IMR-90 (cell line): Measurements from ENCODE around the gene GPER1. TPM values are rescaled to one million over a fixed set of nuclear protein-coding genes. Genes with fewer than 3 reads are reported as not detected.

Experiments used
- ATAC-seq: fragments of 200-7000 bp; cut with Tn5 transposase; 2 replicates; pipeline ENCODE4 v1.9.1; 2020; ENCODE audit warnings: low read depth, mild to moderate bottlenecking, moderate library complexity
- BruUV-seq: library from RNA; stranded (reverse); fragments of 400-500 nt; replicated peaks from 2 replicates; lab custom pipeline; 2021; lab: Mats Ljungman, UMichigan
- CTCF ChIA-PET: fragments of 300-600 bp; formaldehyde crosslinking; extraction: SDS; loops from one replicate; lab custom pipeline; 2021; ENCODE audit warnings: antibody characterized with exemption; lab: Yijun Ruan, JAX
- POLR2A ChIA-PET: fragments of 300-600 bp; sonication (Branson Sonifier 250); formaldehyde crosslinking; loops from one replicate; lab custom pipeline; 2022; ENCODE audit warnings: antibody characterized with exemption; ENCODE audit not compliant: unreplicated experiment; lab: Charles Lee
- DNase-seq: peaks from one replicate; pipeline ENCODE4 v3.0.0; 2013
- H2AFZ ChIP-seq: replicated peaks from 2 replicates; pipeline ENCODE3; 2013; ENCODE audit warnings: low read length, mild to moderate bottlenecking; ENCODE audit not compliant: poor library complexity
- H2AK5ac ChIP-seq: 2 replicates; pipeline ENCODE4 v1.6.1; 2013; ENCODE audit warnings: low read depth, low read length, inconsistent platforms
- H2AK9ac ChIP-seq: replicated peaks from 2 replicates; pipeline ENCODE3; 2013; ENCODE audit warnings: mild to moderate bottlenecking, low read depth, low read length, moderate library complexity; ENCODE audit not compliant: poor library complexity
- H2BK120ac ChIP-seq: 2 replicates; pipeline ENCODE4 v1.6.1; 2013; ENCODE audit warnings: low read depth, low read length, inconsistent platforms
- H2BK15ac ChIP-seq: 3 replicates; pipeline ENCODE4 v1.6.1; 2013; ENCODE audit warnings: low read depth, low read length, inconsistent platforms
- H2BK20ac ChIP-seq: 2 replicates; pipeline ENCODE4 v1.6.1; 2013; ENCODE audit warnings: low read depth, mild to moderate bottlenecking, inconsistent platforms, low read length, moderate library complexity
- H2BK5ac ChIP-seq: 2 replicates; pipeline ENCODE4 v1.6.1; 2013; ENCODE audit warnings: mild to moderate bottlenecking, low read depth, low read length, inconsistent platforms; ENCODE audit not compliant: poor library complexity, severe bottlenecking
- H3K14ac ChIP-seq: replicated peaks from 2 replicates; pipeline ENCODE4 v1.6.1; 2013; ENCODE audit warnings: low read depth, low read length, inconsistent platforms
- H3K18ac ChIP-seq: 2 replicates; pipeline ENCODE4 v1.6.1; 2013; ENCODE audit warnings: low read depth, low read length, control low read depth
- H3K23ac ChIP-seq: 2 replicates; pipeline ENCODE4 v1.6.1; 2013; ENCODE audit warnings: low read depth, low read length, inconsistent platforms
- H3K27ac ChIP-seq: 2 replicates; pipeline ENCODE4 v1.5.1; 2013; ENCODE audit warnings: mild to moderate bottlenecking, control low read depth, low read length; ENCODE audit not compliant: insufficient read depth
- H3K27me3 ChIP-seq: 2 replicates; pipeline ENCODE4 v1.6.1; 2013; ENCODE audit warnings: low read length; ENCODE audit not compliant: control insufficient read depth, insufficient read depth
- H3K36me3 ChIP-seq: 2 replicates; pipeline ENCODE4 v1.6.1; 2013; ENCODE audit warnings: low read length, mixed read lengths; ENCODE audit not compliant: control insufficient read depth, insufficient read depth
- H3K4ac ChIP-seq: 2 replicates; pipeline ENCODE4 v1.6.1; 2013; ENCODE audit warnings: low read depth, low read length, inconsistent platforms
- H3K4me1 ChIP-seq: 2 replicates; pipeline ENCODE4 v1.6.1; 2013; ENCODE audit warnings: low read length, mixed read lengths; ENCODE audit not compliant: control insufficient read depth, insufficient read depth
- H3K4me2 ChIP-seq: 2 replicates; pipeline ENCODE4 v1.6.1; 2013; ENCODE audit warnings: low read depth, mild to moderate bottlenecking, control low read depth, low read length, moderate library complexity
- H3K4me3 ChIP-seq: 2 replicates; pipeline ENCODE4 v1.5.1; 2013; ENCODE audit warnings: low read depth, mild to moderate bottlenecking, control low read depth, low read length, moderate library complexity; ENCODE audit not compliant: insufficient read depth
- H3K56ac ChIP-seq: 2 replicates; pipeline ENCODE4 v1.6.1; 2013; ENCODE audit warnings: low read length, inconsistent platforms; ENCODE audit not compliant: insufficient read depth; ENCODE audit errors: extremely low read depth
- H3K79me1 ChIP-seq, 2 experiments: 2 replicates each; pipeline ENCODE4 v1.6.1; 2013; ENCODE audit warnings: low read length in 2 of 2, inconsistent platforms in 1 of 2, low read depth in 1 of 2
- H3K9ac ChIP-seq: 2 replicates; pipeline ENCODE4 v1.6.1; 2013; ENCODE audit warnings: low read depth, low read length, control low read depth
- H3K9me1 ChIP-seq: 2 replicates; pipeline ENCODE4 v1.6.1; 2013; ENCODE audit warnings: low read length, inconsistent platforms; ENCODE audit not compliant: insufficient read depth
- H3K9me3 ChIP-seq: 2 replicates; pipeline ENCODE4 v1.6.1; 2013; ENCODE audit warnings: low read length; ENCODE audit not compliant: control insufficient read depth, insufficient read depth
- H4K20me1 ChIP-seq: 2 replicates; pipeline ENCODE4 v1.6.1; 2013; ENCODE audit warnings: low read length, inconsistent platforms; ENCODE audit not compliant: insufficient read depth
- H4K5ac ChIP-seq: 2 replicates; pipeline ENCODE4 v1.6.1; 2013; ENCODE audit warnings: mild to moderate bottlenecking, low read depth, low read length, control low read depth
- H4K8ac ChIP-seq, 2 experiments: 2 replicates each; pipeline ENCODE4 v1.6.1; 2013; ENCODE audit warnings: low read depth in 2 of 2, low read length in 2 of 2, control low read depth in 1 of 2, inconsistent platforms in 1 of 2
- H4K91ac ChIP-seq: 2 replicates; pipeline ENCODE4 v1.6.1; 2013; ENCODE audit warnings: low read depth, low read length, inconsistent platforms; ENCODE audit not compliant: insufficient read depth
- BHLHE40 ChIP-seq: fragments of 150-350 bp; IDR thresholded peaks from 2 replicates; pipeline ENCODE4 v1.6.1; 2016; ENCODE audit warnings: mild to moderate bottlenecking, low read depth, low read length
- CEBPB ChIP-seq: IDR thresholded peaks from 2 replicates; pipeline ENCODE4 v1.6.1; 2012; ENCODE audit warnings: low read depth, low read length, improper control_type of control experiment
- CTCF ChIP-seq: conservative IDR thresholded peaks from 2 replicates; pipeline ENCODE4 v1.5.1; 2012; ENCODE audit warnings: mild to moderate bottlenecking, low read depth, low read length, improper control_type of control experiment
- ELK1 ChIP-seq: fragments of 150-350 bp; IDR thresholded peaks from 2 replicates; pipeline ENCODE4 v1.6.1; 2016; ENCODE audit warnings: low read depth, mild to moderate bottlenecking, low read length, moderate library complexity, borderline replicate concordance
- FOS ChIP-seq: fragments of 150-350 bp; IDR thresholded peaks from 2 replicates; pipeline ENCODE4 v1.6.1; 2016; ENCODE audit warnings: low read depth, low read length
- MAFK ChIP-seq: IDR thresholded peaks from 2 replicates; pipeline ENCODE4 v1.6.1; 2012; ENCODE audit warnings: low read depth, low read length, improper control_type of control experiment
- MAZ ChIP-seq: IDR thresholded peaks from 2 replicates; pipeline ENCODE4 v1.6.1; 2012; ENCODE audit warnings: low read depth, mild to moderate bottlenecking, low read length, improper control_type of control experiment, moderate library complexity, borderline replicate concordance
- MXI1 ChIP-seq: IDR thresholded peaks from 2 replicates; pipeline ENCODE4 v1.6.1; 2012; ENCODE audit warnings: low read depth, mild to moderate bottlenecking, low read length, moderate library complexity, borderline replicate concordance
- NFE2L2 ChIP-seq: fragments of 150-350 bp; IDR thresholded peaks from 2 replicates; pipeline ENCODE4 v1.6.1; 2016; ENCODE audit warnings: low read depth, mild to moderate bottlenecking, low read length
- POLR2A ChIP-seq: IDR thresholded peaks from 2 replicates; pipeline ENCODE4 v1.6.1; 2012; ENCODE audit warnings: mild to moderate bottlenecking, low read depth, low read length
- RAD21 ChIP-seq: IDR thresholded peaks from 2 replicates; pipeline ENCODE4 v1.6.1; 2012; ENCODE audit warnings: low read length, improper control_type of control experiment
- RCOR1 ChIP-seq: IDR thresholded peaks from 2 replicates; pipeline ENCODE4 v1.6.1; 2012; ENCODE audit warnings: mild to moderate bottlenecking, low read length, improper control_type of control experiment; ENCODE audit not compliant: insufficient replicate concordance
- SMC3 ChIP-seq: fragments of 150-350 bp; IDR thresholded peaks from 2 replicates; pipeline ENCODE4 v1.6.1; 2016; ENCODE audit warnings: low read depth, mild to moderate bottlenecking, antibody characterized with exemption, low read length, moderate library complexity
- USF2 ChIP-seq: fragments of 150-350 bp; IDR thresholded peaks from 2 replicates; pipeline ENCODE4 v1.6.1; 2017; ENCODE audit warnings: mild to moderate bottlenecking, antibody characterized with exemption, low read length, low read depth
- WGBS, 2 experiments: methylation state at CpG; one replicate each; pipeline versions ENCODE4 v1.1.5 to v1.1.7; 2013; ENCODE audit warnings: missing lambda C conversion rate in 2 of 2; ENCODE audit not compliant: insufficient read length in 1 of 2; ENCODE audit errors: extremely low coverage in 2 of 2; 5-methylcytosine and 5-hydroxymethylcytosine counted together
- dilution Hi-C: fragments of 300-500 bp; cut with HindIII; formaldehyde crosslinking; loops from one replicate; pipeline ENCODE4 v1.14.3; 2018; ENCODE audit warnings: low sequenced_read_pairs; ENCODE audit not compliant: unreplicated experiment
- in situ Hi-C: fragments of 300-500 bp; cut with MboI; formaldehyde crosslinking; loops from 3 replicates; pipeline ENCODE4 v1.14.3; 2019; ENCODE audit warnings: low sequenced_read_pairs, inconsistent platforms, mixed read lengths
- intact Hi-C: fragments of 100-400 bp; cut with micrococcal nuclease; formaldehyde crosslinking; loops from 2 replicates; pipeline ENCODE4 v1.10.0; 2022
- polyA plus RNA-seq, 3 experiments: library from polyadenylated mRNA; depleted of rRNA; stranded (reverse); fragments of >200 nt; gene quantifications; 2 replicates each; pipeline ENCODE4 v1.2.3, GENCODE V29; 2012; ENCODE audit warnings: low replicate concordance in 1 of 3
- total RNA-seq: library from RNA; depleted of rRNA; stranded (reverse); fragments of >200 nt; gene quantifications from 2 replicates; pipeline ENCODE4 v1.2.3, GENCODE V29; 2012

The GPER1 gene
- total and polyA plus RNA-seq, 2 of the 4 experiments (the other 2 are of a cell fraction) = 2.0 to 5.8 TPM

- BruUV-seq = no TSS peak
- TF ChIP-seq SMC3 (no peak), RAD21 (no peak), NFE2L2 (no peak), CTCF (no peak), CEBPB (no peak), POLR2A (no peak), RCOR1 (no peak), MXI1 (no peak), ELK1 (no peak), USF2 (no peak), MAFK (no peak), FOS (no peak), BHLHE40 (no peak), MAZ (no peak)
Observed at GRCh38 chr7:1130021-1130990, 42.4 kb downstream of the GPER1 start.

More at GRCh38 chr7:1130021-1130990, 42.4 kb downstream of the GPER1 start:
- Histone ChIP-seq H3K27ac (no peak overlapping the region), H3K4me2 (no peak overlapping the region), H3K56ac (no peak overlapping the region), H2AK9ac (peak overlapping the region; percentile 9), H4K8ac (no peak overlapping the region), H2BK120ac (no peak overlapping the region), H3K9me3 (no peaks in the 10 kb centered on the region), H3K79me1 (peaks cover 8 to 17% of the 10 kb centered on the region in 2 experiments), H4K5ac (no peak overlapping the region), H3K4me1 (no peaks in the 10 kb centered on the region), H4K91ac (no peak overlapping the region), H2AK5ac (no peak overlapping the region), H3K4ac (no peak overlapping the region), H4K20me1 (no peaks in the 10 kb centered on the region), H2BK5ac (no peak overlapping the region), H3K18ac (no peak overlapping the region), H3K36me3 (peaks cover 4% of the 10 kb centered on the region; the same call in 1 of the 2 replicates), H2AFZ (no peak overlapping the region), H3K4me3 (no peak overlapping the region), H3K9ac (no peak overlapping the region), H3K23ac (no peak overlapping the region), H2BK15ac (no peak overlapping the region), H2BK20ac (no peak overlapping the region), H3K9me1 (peaks cover 4% of the 10 kb centered on the region), H3K27me3 (no peaks in the 10 kb centered on the region), H3K14ac (no peak overlapping the region)
- ATAC-seq (no peak), DNase-seq (no peak)
- intact Hi-C loops (no loop called here), in situ Hi-C loops (no loop called here), dilution Hi-C loops (no loop called here)
- POLR2A ChIA-PET = no interaction called here
- WGBS, 2 experiments = 100% methylated on average over 1 of the region's 26 CpGs; no CpG with 5 or more reads in 1 of the 2 experiments
- CTCF ChIA-PET = no interaction called here
